IgD-negative memory B cell (primary cell): ENCODE measurements around the gene RIMS1. TPM values are rescaled to one million over a fixed set of nuclear protein-coding genes. Genes with fewer than 3 reads are reported as not detected.

Experiments
- H3K27ac Mint-ChIP-seq, 3 donors: one replicate each; pipeline ENCODE4 v1.8.0; 2020 to 2022; ENCODE audit warnings: mild to moderate bottlenecking in 3 of 3, mixed read lengths in 3 of 3, moderate library complexity in 1 of 3
- H3K27me3 Mint-ChIP-seq: one replicate; pipeline ENCODE4 v1.8.0; 2021; ENCODE audit warnings: mixed read lengths
- H3K36me3 Mint-ChIP-seq: one replicate; pipeline ENCODE4 v1.8.0; 2020; ENCODE audit warnings: mild to moderate bottlenecking, mixed read lengths
- H3K4me1 Mint-ChIP-seq, 3 donors: one replicate each; pipeline ENCODE4 v1.8.0; 2020 to 2022; ENCODE audit warnings: mixed read lengths in 3 of 3, mild to moderate bottlenecking in 1 of 3
- H3K4me3 Mint-ChIP-seq, 4 donors: one replicate each; pipeline ENCODE4 v1.8.0; 2020 to 2022; ENCODE audit warnings: mild to moderate bottlenecking in 4 of 4, mixed read lengths in 4 of 4, moderate library complexity in 3 of 4
- H3K9me3 Mint-ChIP-seq, 3 donors: one replicate each; pipeline ENCODE4 v1.8.0; 2020 to 2021; ENCODE audit warnings: mixed read lengths in 3 of 3, mild to moderate bottlenecking in 1 of 3
- polyA plus RNA-seq: library from polyadenylated mRNA; unstranded; fragments of 300-500 nt; fragmentation: Illumina TruSeq; gene quantifications from one replicate; pipeline ENCODE4 v1.2.3, GENCODE V29; 2021

RIMS1 gene
- polyA plus RNA-seq, 1 donor from 2014 or later = not detected

- Mint-ChIP-seq H3K4me3 (no peak overlapping the region), H3K9me3 (no peaks in the 10 kb centered on the region), H3K27ac (no peak overlapping the region), H3K27me3 (peaks cover 2% of the 10 kb centered on the region), H3K4me1 (no peaks in the 10 kb centered on the region), H3K36me3 (no peaks in the 10 kb centered on the region)
Measured at GRCh38 chr6:72035486-72035885, 149.1 kb downstream of the RIMS1 start.

- H3K9me3 Mint-ChIP-seq = no peaks in the 10 kb centered on the region
- peaks cover 2% of the 10 kb centered on the region for H3K27me3 Mint-ChIP-seq
- H3K4me3 Mint-ChIP-seq = no peak overlapping the region
- H3K27ac Mint-ChIP-seq = no peak overlapping the region
- H3K4me1 Mint-ChIP-seq = no peaks in the 10 kb centered on the region
- no peaks in the 10 kb centered on the region for H3K36me3 Mint-ChIP-seq
Measured at GRCh38 chr6:72035966-72036365, 149.6 kb downstream of the RIMS1 start.

- Mint-ChIP-seq H3K27me3 (peaks cover 2% of the 10 kb centered on the region), H3K4me1 (no peaks in the 10 kb centered on the region), H3K9me3 (no peaks in the 10 kb centered on the region), H3K27ac (no peak overlapping the region), H3K4me3 (no peak overlapping the region), H3K36me3 (no peaks in the 10 kb centered on the region)
Measured at GRCh38 chr6:72037006-72037405, 150.7 kb downstream of the RIMS1 start.

- H3K36me3 Mint-ChIP-seq = no peaks in the 10 kb centered on the region
- H3K9me3 Mint-ChIP-seq = no peaks in the 10 kb centered on the region
- no peak overlapping the region for H3K4me3 Mint-ChIP-seq
- H3K4me1 Mint-ChIP-seq = no peaks in the 10 kb centered on the region
- H3K27ac Mint-ChIP-seq = no peak overlapping the region
- peaks cover 2% of the 10 kb centered on the region for H3K27me3 Mint-ChIP-seq
Measured at GRCh38 chr6:72040111-72040510, 153.8 kb downstream of the RIMS1 start.

GRCh38 chr6:72042088-72042487 is 155.7 kb downstream of the RIMS1 start:
- H3K27me3 Mint-ChIP-seq = peaks cover 3% of the 10 kb centered on the region
- no peaks in the 10 kb centered on the region for H3K36me3 Mint-ChIP-seq
- no peaks in the 10 kb centered on the region for H3K9me3 Mint-ChIP-seq
- H3K4me1 Mint-ChIP-seq = no peaks in the 10 kb centered on the region
- H3K4me3 Mint-ChIP-seq = no peak overlapping the region
- no peak overlapping the region for H3K27ac Mint-ChIP-seq

GRCh38 chr6:72048080-72048479 is 161.7 kb downstream of the RIMS1 start:
- H3K27ac Mint-ChIP-seq = no peak overlapping the region
- no peak overlapping the region for H3K4me3 Mint-ChIP-seq
- peaks cover 3% of the 10 kb centered on the region for H3K27me3 Mint-ChIP-seq
- no peaks in the 10 kb centered on the region for H3K36me3 Mint-ChIP-seq
- no peaks in the 10 kb centered on the region for H3K4me1 Mint-ChIP-seq
- H3K9me3 Mint-ChIP-seq = peaks cover 0 to 2% (median 0%) of the 10 kb centered on the region in 3 donors

- no peak overlapping the region for H3K27ac Mint-ChIP-seq
- H3K36me3 Mint-ChIP-seq = no peaks in the 10 kb centered on the region
- no peaks in the 10 kb centered on the region for H3K4me1 Mint-ChIP-seq
- peaks cover 1 to 3% (median 2%) of the 10 kb centered on the region in 3 donors for H3K9me3 Mint-ChIP-seq
- H3K4me3 Mint-ChIP-seq = no peak overlapping the region
- H3K27me3 Mint-ChIP-seq = peaks cover 3% of the 10 kb centered on the region
Measured at GRCh38 chr6:72049376-72049775, 163.0 kb downstream of the RIMS1 start.

- Mint-ChIP-seq H3K27me3 (peaks cover 4% of the 10 kb centered on the region), H3K9me3 (no peaks in the 10 kb centered on the region), H3K36me3 (no peaks in the 10 kb centered on the region), H3K4me3 (no peak overlapping the region), H3K27ac (no peak overlapping the region), H3K4me1 (no peaks in the 10 kb centered on the region)
Measured at GRCh38 chr6:72061286-72061685, 174.9 kb downstream of the RIMS1 start.

GRCh38 chr6:72064399-72064975 is 178.1 kb downstream of the RIMS1 start:
- H3K27me3 Mint-ChIP-seq = peaks cover 2% of the 10 kb centered on the region
- no peak overlapping the region for H3K4me3 Mint-ChIP-seq
- no peaks in the 10 kb centered on the region for H3K9me3 Mint-ChIP-seq
- H3K27ac Mint-ChIP-seq = no peak overlapping the region
- H3K36me3 Mint-ChIP-seq = no peaks in the 10 kb centered on the region
- no peaks in the 10 kb centered on the region for H3K4me1 Mint-ChIP-seq

GRCh38 chr6:72078096-72078495 is 191.7 kb downstream of the RIMS1 start:
- Mint-ChIP-seq H3K4me3 (no peak overlapping the region), H3K4me1 (no peaks in the 10 kb centered on the region), H3K9me3 (no peaks in the 10 kb centered on the region), H3K27ac (no peak overlapping the region), H3K27me3 (peaks cover 2% of the 10 kb centered on the region), H3K36me3 (no peaks in the 10 kb centered on the region)

GRCh38 chr6:72080260-72080941 is 194.1 kb downstream of the RIMS1 start:
- Mint-ChIP-seq H3K27me3 (peaks cover 2% of the 10 kb centered on the region), H3K36me3 (no peaks in the 10 kb centered on the region)

GRCh38 chr6:72081871-72082270 is 195.5 kb downstream of the RIMS1 start:
- H3K27me3 Mint-ChIP-seq = peaks cover 2% of the 10 kb centered on the region
- no peak overlapping the region for H3K27ac Mint-ChIP-seq
- no peaks in the 10 kb centered on the region for H3K36me3 Mint-ChIP-seq
- H3K4me3 Mint-ChIP-seq = no peak overlapping the region
- H3K4me1 Mint-ChIP-seq = no peaks in the 10 kb centered on the region
- H3K9me3 Mint-ChIP-seq = no peaks in the 10 kb centered on the region

More at GRCh38 chr6:72080260-72080941, 194.1 kb downstream of the RIMS1 start:
- H3K4me3 Mint-ChIP-seq = no peak overlapping the region
- H3K4me1 Mint-ChIP-seq = no peaks in the 10 kb centered on the region
- H3K9me3 Mint-ChIP-seq = no peaks in the 10 kb centered on the region
- H3K27ac Mint-ChIP-seq = no peak overlapping the region

- H3K27me3 Mint-ChIP-seq = peaks cover 2% of the 10 kb centered on the region
- H3K27ac Mint-ChIP-seq = no peak overlapping the region
- no peaks in the 10 kb centered on the region for H3K9me3 Mint-ChIP-seq
- H3K36me3 Mint-ChIP-seq = no peaks in the 10 kb centered on the region
- H3K4me3 Mint-ChIP-seq = no peak overlapping the region
- no peaks in the 10 kb centered on the region for H3K4me1 Mint-ChIP-seq
Measured at GRCh38 chr6:72083976-72084375, 197.6 kb downstream of the RIMS1 start.

GRCh38 chr6:72084992-72085569 is 198.7 kb downstream of the RIMS1 start:
- H3K36me3 Mint-ChIP-seq = no peaks in the 10 kb centered on the region
- peaks cover 2% of the 10 kb centered on the region for H3K27me3 Mint-ChIP-seq
- no peaks in the 10 kb centered on the region for H3K4me1 Mint-ChIP-seq
- no peak overlapping the region for H3K4me3 Mint-ChIP-seq
- no peaks in the 10 kb centered on the region for H3K9me3 Mint-ChIP-seq
- H3K27ac Mint-ChIP-seq = no peak overlapping the region

- H3K9me3 Mint-ChIP-seq = no peaks in the 10 kb centered on the region
- no peaks in the 10 kb centered on the region for H3K4me1 Mint-ChIP-seq
- no peaks in the 10 kb centered on the region for H3K36me3 Mint-ChIP-seq
- H3K4me3 Mint-ChIP-seq = no peak overlapping the region
- H3K27ac Mint-ChIP-seq = no peak overlapping the region
- peaks cover 1% of the 10 kb centered on the region for H3K27me3 Mint-ChIP-seq
Measured at GRCh38 chr6:72094506-72094905, 208.2 kb downstream of the RIMS1 start.

- no peak overlapping the region for H3K27ac Mint-ChIP-seq
- H3K4me3 Mint-ChIP-seq = no peak overlapping the region
- no peaks in the 10 kb centered on the region for H3K4me1 Mint-ChIP-seq
- no peaks in the 10 kb centered on the region for H3K9me3 Mint-ChIP-seq
- H3K36me3 Mint-ChIP-seq = no peaks in the 10 kb centered on the region
- no peaks in the 10 kb centered on the region for H3K27me3 Mint-ChIP-seq
Measured at GRCh38 chr6:72102561-72102960, 216.2 kb downstream of the RIMS1 start.
